A549 treated with Mapracorat at 1 μM for 4 hours (cell line): ENCODE measurements around the gene CLEC9A. TPM values are rescaled to one million over a fixed set of nuclear protein-coding genes. Genes with fewer than 3 reads are reported as not detected.

ENCODE experiments used
- total RNA-seq: library from RNA; stranded (reverse); fragments of 200-300 nt; extraction: Qiagen RNA extraction; gene quantifications from 5 replicates; pipeline ENCODE4 v1.2.3, GENCODE V29; 2022

The CLEC9A gene
- total RNA-seq = not detected in 5 replicates

GRCh38 chr12:10030446-10030845 lies at the start of gene CLEC9A:
Gene CLEC9A, plus strand, starts transcription at chr12:10030682. Its CDS starts 22,006 bp downstream, at chr12:10052688.

GRCh38 chr12:9999016-9999415 lies 31.5 kb upstream of the CLEC9A start, which contains the start of gene CLEC1B:
Gene CLEC1B, minus strand, starts transcription at chr12:9999121. Its CDS starts 21 bp downstream, at chr12:9999100.

DNA sequence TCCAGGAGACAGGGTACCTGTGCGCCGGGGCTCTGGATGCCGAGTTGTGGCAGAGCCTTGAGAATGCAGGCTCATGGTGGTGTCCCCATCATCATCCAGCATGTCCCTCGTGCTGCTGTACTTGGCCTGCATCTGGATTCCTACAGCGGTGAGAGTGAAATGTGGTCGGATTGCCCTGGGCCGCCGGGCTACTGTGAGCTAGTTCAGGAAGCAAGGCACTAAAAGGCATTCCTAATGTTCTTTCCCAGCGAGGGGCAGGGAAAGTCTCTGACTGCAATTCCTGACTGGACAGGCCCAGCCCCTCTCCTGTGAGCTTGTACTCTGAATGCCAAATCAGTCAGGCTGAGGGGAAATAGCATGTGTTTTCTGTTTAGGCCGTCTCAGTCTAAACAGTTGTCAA lies 68.3 kb downstream of the CLEC9A start, which contains the start of gene CLEC1A:
Gene CLEC1A, minus strand, starts transcription at position 195 of the 400 bp plus-strand sequence. Its CDS starts 63 bp downstream, at position 132.

Other genes starting within 250 kb of the CLEC9A start
- not detected in 5 replicates for gene KLRF1, start 203.2 kb upstream of the CLEC9A start, total RNA-seq
- gene CLEC2B, start 161.3 kb upstream of the CLEC9A start, total RNA-seq = 1.00 to 2.1 TPM (median 1.3 TPM) in 5 replicates
- gene KLRF2, start 149.2 kb upstream of the CLEC9A start, total RNA-seq = not detected in 5 replicates
- not detected in 5 replicates for gene CLEC2A, start 98.3 kb upstream of the CLEC9A start, total RNA-seq
- not detected in 5 replicates for gene CLEC12A, start 59.3 kb upstream of the CLEC9A start, total RNA-seq
- not detected in 5 replicates for gene CLEC1B, start 31.6 kb upstream of the CLEC9A start, total RNA-seq
- gene CLEC12B, start 20.1 kb upstream of the CLEC9A start, total RNA-seq = not detected in 5 replicates
- not detected in 5 replicates for gene CLEC1A, start 68.3 kb downstream of the CLEC9A start, total RNA-seq
- not detected in 5 replicates for gene CLEC7A, start 99.5 kb downstream of the CLEC9A start, total RNA-seq
- 0.82 to 1.3 TPM (median 1.2 TPM) in 5 replicates for gene OLR1, start 141.4 kb downstream of the CLEC9A start, total RNA-seq
- gene TMEM52B, start 148.3 kb downstream of the CLEC9A start, total RNA-seq = 0.09 to 0.33 TPM (median 0.29 TPM) in 3 of 5 replicates, not detected in the others
- 34.2 to 43.8 TPM (median 39.9 TPM) in 5 replicates for gene GABARAPL1, start 182.2 kb downstream of the CLEC9A start, total RNA-seq